HUES48 (cell line): Measurements from ENCODE around the gene TMEM253.

Experiments used
- H3K27ac ChIP-seq: one replicate; pipeline ENCODE4 v1.7.0; 2013; ENCODE audit warnings: low read depth, low read length, inconsistent platforms
- H3K27me3 ChIP-seq: 2 replicates; pipeline ENCODE4 v1.6.1; 2013; ENCODE audit warnings: mild to moderate bottlenecking, low read length; ENCODE audit not compliant: control insufficient read depth, insufficient read depth
- H3K36me3 ChIP-seq: 2 replicates; pipeline ENCODE4 v1.6.1; 2013; ENCODE audit warnings: low read length; ENCODE audit not compliant: control insufficient read depth, insufficient read depth
- H3K4me1 ChIP-seq: 2 replicates; pipeline ENCODE4 v1.6.1; 2013; ENCODE audit warnings: mild to moderate bottlenecking, low read length; ENCODE audit not compliant: control insufficient read depth, insufficient read depth
- H3K4me3 ChIP-seq: 2 replicates; pipeline ENCODE4 v1.5.1; 2013; ENCODE audit warnings: mild to moderate bottlenecking, low read depth, low read length
- H3K9ac ChIP-seq: 2 replicates; pipeline ENCODE4 v1.6.1; 2013; ENCODE audit warnings: mild to moderate bottlenecking, low read depth, low read length, moderate library complexity
- H3K9me3 ChIP-seq: 2 replicates; pipeline ENCODE4 v1.6.1; 2013; ENCODE audit warnings: low read length; ENCODE audit not compliant: control insufficient read depth, insufficient read depth

TMEM253 gene

DNA sequence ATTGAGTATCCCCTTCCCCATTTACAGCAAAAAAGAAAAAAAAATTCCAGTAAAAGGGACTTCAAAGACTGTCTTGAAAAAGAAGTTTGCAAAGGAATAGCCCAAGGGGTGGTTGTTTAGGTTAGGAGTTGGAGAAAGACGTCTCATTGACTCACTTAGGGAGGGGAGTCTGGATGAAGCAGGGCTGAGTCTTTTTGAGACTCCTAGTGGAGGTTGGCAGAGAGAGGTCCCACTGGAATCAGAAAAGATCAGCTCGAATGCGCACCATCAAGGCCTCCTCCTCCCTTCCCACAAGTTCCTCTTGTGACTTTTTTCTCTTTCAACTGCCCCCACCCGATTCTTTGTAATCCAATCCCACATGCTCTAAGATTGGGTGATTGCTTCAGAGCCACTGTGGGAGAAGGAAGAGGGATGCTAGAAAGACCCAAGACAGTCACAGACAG is 28.8 kb upstream of the TMEM253 start:
- Histone ChIP-seq H3K27ac (peak overlapping the region; percentile 97), H3K4me3 (peak overlapping the region; percentile 91), H3K9me3 (no peaks in the 10 kb centered on the region), H3K9ac (peak overlapping the region; percentile 15), H3K36me3 (peaks cover 44% of the 10 kb centered on the region), H3K4me1 (peaks cover 12% of the 10 kb centered on the region), H3K27me3 (peaks cover 14% of the 10 kb centered on the region)

DNA sequence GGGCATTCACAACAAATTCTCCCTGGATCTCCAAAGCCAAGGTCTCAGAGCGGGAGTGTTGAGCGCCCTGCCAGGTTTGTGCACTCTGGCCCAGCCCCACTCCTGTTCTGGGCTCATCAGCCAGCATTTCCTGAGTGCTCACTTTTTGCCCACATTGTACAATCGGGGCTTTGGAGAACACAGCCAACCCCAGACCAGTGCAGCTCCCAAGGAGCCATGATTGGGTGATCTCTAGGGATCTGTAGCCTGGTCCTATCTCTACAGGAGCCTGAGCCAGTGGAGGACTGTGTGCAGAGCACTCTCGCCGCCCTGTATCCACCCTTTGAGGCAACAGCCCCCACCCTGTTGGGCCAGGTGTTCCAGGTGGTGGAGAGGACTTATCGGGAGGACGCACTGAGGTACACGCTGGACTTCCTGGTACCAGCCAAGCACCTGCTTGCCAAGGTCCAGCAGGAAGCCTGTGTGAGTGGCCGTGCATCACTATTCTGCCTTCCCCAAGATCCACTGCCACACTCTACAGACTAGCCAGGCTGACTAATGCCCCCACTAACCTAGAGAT is 28.0 kb upstream of the TMEM253 start:
- H3K9me3 ChIP-seq, result no peaks in the 10 kb centered on the region
- no peak overlapping the region for H3K9ac ChIP-seq
- H3K4me3 ChIP-seq, result no peak overlapping the region
- H3K27me3 ChIP-seq, result peaks cover 9% of the 10 kb centered on the region; the same call in 1 of the 2 replicates
- H3K27ac ChIP-seq, result no peak overlapping the region
- H3K4me1 ChIP-seq, result peaks cover 12% of the 10 kb centered on the region
- peaks cover 52% of the 10 kb centered on the region for H3K36me3 ChIP-seq

DNA sequence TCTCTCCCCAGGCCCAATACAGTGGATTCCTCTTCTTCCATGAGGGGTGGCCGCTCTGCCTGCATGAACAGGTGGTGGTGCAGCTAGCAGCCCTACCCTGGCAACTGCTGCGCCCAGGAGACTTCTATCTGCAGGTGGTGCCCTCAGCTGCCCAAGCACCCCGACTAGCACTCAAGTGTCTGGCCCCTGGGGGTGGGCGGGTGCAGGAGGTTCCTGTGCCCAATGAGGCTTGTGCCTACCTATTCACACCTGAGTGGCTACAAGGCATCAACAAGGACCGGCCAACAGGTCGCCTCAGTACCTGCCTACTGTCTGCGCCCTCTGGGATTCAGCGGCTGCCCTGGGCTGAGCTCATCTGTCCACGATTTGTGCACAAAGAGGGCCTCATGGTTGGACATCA is 26.9 kb upstream of the TMEM253 start:
- no peak overlapping the region for H3K4me3 ChIP-seq
- H3K27me3 ChIP-seq, result 0 out of 2 replicates have a peak, but pooled peaks cover under 1% of the 10 kb centered on the region
- H3K27ac ChIP-seq, result no peak overlapping the region
- peaks cover 63% of the 10 kb centered on the region for H3K36me3 ChIP-seq
- peaks cover 10% of the 10 kb centered on the region for H3K4me1 ChIP-seq
- H3K9me3 ChIP-seq, result no peaks in the 10 kb centered on the region
- no peak overlapping the region for H3K9ac ChIP-seq

DNA sequence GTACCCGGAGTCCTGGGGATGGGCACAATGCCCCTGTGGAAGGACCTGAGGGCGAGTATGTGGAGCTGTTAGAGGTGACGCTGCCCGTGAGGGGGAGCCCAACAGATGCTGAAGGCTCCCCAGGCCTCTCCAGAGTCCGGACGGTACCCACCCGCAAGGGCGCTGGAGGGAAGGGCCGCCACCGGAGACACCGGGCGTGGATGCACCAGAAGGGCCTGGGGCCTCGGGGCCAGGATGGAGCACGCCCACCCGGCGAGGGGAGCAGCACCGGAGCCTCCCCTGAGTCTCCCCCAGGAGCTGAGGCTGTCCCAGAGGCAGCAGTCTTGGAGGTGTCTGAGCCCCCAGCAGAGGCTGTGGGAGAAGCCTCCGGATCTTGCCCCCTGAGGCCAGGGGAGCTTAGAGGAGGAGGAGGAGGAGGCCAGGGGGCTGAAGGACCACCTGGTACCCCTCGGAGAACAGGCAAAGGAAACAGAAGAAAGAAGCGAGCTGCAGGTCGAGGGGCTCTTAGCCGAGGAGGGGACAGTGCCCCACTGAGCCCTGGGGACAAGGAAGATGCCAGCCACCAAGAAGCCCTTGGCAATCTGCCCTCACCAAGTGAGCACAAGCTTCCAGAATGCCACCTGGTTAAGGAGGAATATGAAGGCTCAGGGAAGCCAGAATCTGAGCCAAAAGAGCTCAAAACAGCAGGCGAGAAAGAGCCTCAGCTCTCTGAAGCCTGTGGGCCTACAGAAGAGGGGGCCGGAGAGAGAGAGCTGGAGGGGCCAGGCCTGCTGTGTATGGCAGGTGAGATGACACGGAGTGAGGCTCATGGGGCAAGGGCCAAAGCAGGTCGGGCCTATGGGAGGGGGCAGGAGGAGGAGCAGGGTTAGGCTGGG is 26.2 kb upstream of the TMEM253 start:
- no peak overlapping the region for H3K27ac ChIP-seq
- H3K4me3 ChIP-seq, result no peak overlapping the region
- peaks cover 10% of the 10 kb centered on the region for H3K4me1 ChIP-seq
- H3K27me3 ChIP-seq, result no peaks in the 10 kb centered on the region
- H3K9ac ChIP-seq, result no peak overlapping the region
- H3K9me3 ChIP-seq, result no peaks in the 10 kb centered on the region
- H3K36me3 ChIP-seq, result peaks cover 70% of the 10 kb centered on the region

DNA sequence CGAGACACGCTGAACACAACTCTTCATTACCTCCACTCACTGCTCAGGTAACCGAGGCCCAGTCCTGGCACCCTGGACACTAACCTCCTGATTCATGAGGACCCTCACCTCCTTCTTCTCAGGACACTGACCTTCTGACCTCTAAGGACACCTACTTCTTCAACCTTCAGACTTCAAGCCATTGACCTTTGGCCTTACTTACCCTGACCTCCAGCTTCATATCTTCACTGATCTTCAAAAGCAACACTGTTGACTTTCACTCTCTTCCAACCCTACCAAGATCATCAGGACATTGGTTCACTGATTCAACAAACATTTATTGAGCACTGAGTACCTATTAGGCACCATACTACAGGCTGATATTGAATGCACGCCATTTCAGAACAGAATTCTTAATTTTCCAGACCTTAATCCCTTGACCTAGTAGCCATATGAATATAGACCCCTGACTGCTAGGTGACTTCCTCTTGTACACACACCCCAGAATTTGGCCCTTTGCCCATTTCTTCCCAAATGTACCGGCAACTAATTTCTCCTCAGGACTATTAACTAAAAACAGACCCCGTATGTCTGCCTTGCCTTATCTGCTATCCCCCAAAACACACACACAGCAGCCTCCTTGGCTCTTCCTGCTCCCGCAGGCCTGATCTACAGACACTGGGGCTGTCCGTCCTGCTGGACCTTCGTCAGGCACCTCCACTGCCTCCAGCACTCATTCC is 25.0 kb upstream of the TMEM253 start:
- peaks cover 81% of the 10 kb centered on the region for H3K36me3 ChIP-seq
- H3K4me3 ChIP-seq, result no peak overlapping the region
- H3K9ac ChIP-seq, result no peak overlapping the region
- no peaks in the 10 kb centered on the region for H3K9me3 ChIP-seq
- no peak overlapping the region for H3K27ac ChIP-seq
- H3K4me1 ChIP-seq, result peaks cover 10% of the 10 kb centered on the region
- H3K27me3 ChIP-seq, result no peaks in the 10 kb centered on the region

DNA sequence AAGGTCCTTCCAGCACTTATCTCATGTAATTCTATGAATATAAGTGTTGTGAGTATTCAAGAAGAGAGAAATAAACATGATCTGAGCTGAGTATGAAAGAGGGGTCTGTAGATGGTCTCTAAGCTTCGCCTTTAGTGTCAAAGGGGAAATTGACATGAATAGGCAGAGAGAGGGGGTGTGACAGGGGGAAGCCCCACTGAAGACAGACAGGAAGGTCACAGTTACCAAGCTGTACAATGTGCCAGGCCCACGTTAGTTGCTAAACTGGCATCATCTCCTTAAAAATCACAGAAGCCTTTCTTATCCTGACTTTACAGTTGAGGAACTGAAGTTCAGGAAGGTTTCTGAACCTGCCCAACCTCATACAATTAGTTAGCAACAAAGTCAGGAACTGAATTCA is 23.2 kb upstream of the TMEM253 start:
- no peaks in the 10 kb centered on the region for H3K27me3 ChIP-seq
- peaks cover 97% of the 10 kb centered on the region for H3K36me3 ChIP-seq
- no peak overlapping the region for H3K9ac ChIP-seq

DNA sequence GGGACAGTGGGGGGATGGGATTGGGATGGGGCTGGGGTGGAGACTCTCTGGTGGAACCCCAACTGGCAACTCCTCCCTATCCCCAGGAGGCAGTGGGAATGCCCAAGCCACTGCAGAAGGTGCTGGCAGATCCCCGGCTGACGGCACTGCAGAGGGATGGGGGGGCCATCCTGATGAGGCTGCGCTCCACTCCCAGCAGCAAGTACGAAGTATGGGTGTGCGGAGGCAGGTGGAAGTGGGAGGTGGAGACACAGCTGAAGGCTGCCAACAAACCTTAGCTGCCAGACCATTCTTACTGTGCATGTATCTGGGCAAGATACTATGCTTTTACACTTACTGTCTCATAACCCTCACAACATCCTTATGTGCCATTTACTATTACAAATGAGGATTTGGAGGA is 22.6 kb upstream of the TMEM253 start:
- H3K9ac ChIP-seq, result no peak overlapping the region
- H3K4me3 ChIP-seq, result no peak overlapping the region
- no peaks in the 10 kb centered on the region for H3K4me1 ChIP-seq
- peaks cover 95% of the 10 kb centered on the region for H3K36me3 ChIP-seq
- no peaks in the 10 kb centered on the region for H3K9me3 ChIP-seq
- H3K27me3 ChIP-seq, result no peaks in the 10 kb centered on the region
- no peak overlapping the region for H3K27ac ChIP-seq

More for the DNA sequence above, 23.2 kb upstream of the TMEM253 start:
- peaks cover under 1% of the 10 kb centered on the region; the same call in 1 of the 2 replicates for H3K4me1 ChIP-seq
- no peaks in the 10 kb centered on the region for H3K9me3 ChIP-seq
- no peak overlapping the region for H3K4me3 ChIP-seq
- no peak overlapping the region for H3K27ac ChIP-seq

DNA sequence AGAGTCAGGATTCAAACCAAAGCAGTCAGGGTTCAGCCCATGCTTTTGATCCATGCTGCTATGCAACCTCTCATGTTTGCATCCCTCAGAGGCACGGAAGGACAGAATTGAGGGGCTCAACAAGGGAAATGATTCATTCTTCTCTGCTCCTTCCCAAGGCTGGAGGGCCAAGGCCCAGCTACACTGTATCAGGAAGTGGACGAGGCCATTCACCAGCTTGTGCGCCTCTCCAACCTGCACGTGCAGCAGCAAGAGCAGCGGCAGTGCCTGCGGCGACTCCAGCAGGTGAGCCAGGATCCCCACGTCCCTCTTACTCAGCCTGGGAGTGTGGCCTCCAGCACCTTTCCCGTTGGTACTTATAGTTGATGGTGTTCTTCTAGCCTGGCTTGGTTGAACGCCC is 22.1 kb upstream of the TMEM253 start:
- Histone ChIP-seq H3K4me3 (no peak overlapping the region), H3K9ac (no peak overlapping the region), H3K4me1 (no peaks in the 10 kb centered on the region), H3K9me3 (no peaks in the 10 kb centered on the region), H3K36me3 (peaks cover 91% of the 10 kb centered on the region), H3K27ac (no peak overlapping the region), H3K27me3 (no peaks in the 10 kb centered on the region)

DNA sequence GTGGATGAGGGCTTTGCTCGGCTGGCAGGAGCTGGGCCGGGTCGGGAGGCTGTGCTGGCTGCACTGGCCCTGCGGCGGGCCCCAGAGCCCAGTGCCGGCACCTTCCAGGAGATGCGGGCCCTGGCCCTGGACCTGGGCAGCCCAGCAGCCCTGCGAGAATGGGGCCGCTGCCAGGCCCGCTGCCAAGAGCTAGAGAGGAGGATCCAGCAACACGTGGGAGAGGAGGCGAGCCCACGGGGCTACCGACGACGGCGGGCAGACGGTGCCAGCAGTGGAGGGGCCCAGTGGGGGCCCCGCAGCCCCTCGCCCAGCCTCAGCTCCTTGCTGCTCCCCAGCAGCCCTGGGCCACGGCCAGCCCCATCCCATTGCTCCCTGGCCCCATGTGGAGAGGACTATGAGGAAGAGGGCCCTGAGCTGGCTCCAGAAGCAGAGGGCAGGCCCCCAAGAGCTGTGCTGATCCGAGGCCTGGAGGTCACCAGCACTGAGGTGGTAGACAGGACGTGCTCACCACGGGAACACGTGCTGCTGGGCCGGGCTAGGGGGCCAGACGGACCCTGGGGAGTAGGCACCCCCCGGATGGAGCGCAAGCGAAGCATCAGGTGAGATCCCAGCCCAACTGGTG is 19.2 kb upstream of the TMEM253 start:
- Histone ChIP-seq H3K27ac (no peak overlapping the region), H3K4me1 (no peaks in the 10 kb centered on the region), H3K4me3 (no peak overlapping the region), H3K9ac (no peak overlapping the region), H3K36me3 (peaks cover 91% of the 10 kb centered on the region), H3K9me3 (no peaks in the 10 kb centered on the region), H3K27me3 (no peaks in the 10 kb centered on the region)

DNA sequence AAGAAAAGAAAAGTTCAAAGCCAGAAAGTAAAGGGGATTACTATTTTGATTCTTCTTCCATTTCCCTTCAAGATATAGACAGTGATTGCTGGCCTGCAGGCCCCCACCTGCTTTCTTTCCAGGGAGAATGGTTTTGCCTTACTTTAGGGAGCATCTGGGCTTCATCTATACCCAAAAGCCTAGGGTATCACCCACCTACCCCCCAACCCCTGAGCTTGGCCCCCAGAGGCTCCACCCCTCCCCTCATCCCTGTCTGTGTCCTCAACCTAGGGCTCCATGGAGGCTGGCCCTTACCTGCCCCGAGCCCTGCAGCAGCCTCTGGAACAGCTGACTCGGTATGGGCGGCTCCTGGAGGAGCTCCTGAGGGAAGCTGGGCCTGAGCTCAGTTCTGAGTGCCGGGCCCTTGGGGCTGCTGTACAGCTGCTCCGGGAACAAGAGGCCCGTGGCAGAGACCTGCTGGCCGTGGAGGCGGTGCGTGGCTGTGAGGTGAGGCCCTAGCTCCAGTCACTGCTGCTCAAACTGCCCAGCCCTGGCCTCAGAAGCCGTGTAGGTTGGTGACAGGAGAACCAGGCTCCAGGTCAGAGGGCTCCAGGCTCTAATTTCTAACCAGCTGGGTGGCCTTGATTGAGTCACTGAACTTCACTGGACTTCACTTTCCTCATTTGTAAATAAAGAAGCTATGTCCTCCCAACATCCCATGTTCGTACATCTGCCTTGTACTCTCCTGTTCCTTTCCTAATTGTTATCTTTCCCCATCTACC is 17.1 kb upstream of the TMEM253 start:
- Histone ChIP-seq H3K27me3 (no peaks in the 10 kb centered on the region), H3K9me3 (no peaks in the 10 kb centered on the region), H3K4me1 (no peaks in the 10 kb centered on the region), H3K4me3 (no peak overlapping the region), H3K36me3 (peaks cover 84% of the 10 kb centered on the region), H3K9ac (no peak overlapping the region), H3K27ac (no peak overlapping the region)
